NCI-H1417 (cell line): ENCODE results near the gene ZNF785.
"Not testable (repeated sequence)": the region's sequence is repeated elsewhere in the genome, so short reads cannot be mapped to it uniquely, and the experiment has no call there.

Source experiments
- DNase-seq, 3 experiments: peaks; one replicate each; lab custom pipeline; 2025; lab: John Stamatoyannopoulos, UW

The ZNF785 gene

GRCh38 chr16:30602616-30603277 is 17.2 kb upstream of the ZNF785 start:
- DNase-seq: no peak

- DNase-seq: no peak
Measured at GRCh38 chr16:30601966-30602365, 16.5 kb upstream of the ZNF785 start.

GRCh38 chr16:30600929-30601328 is 15.4 kb upstream of the ZNF785 start:
- no peak for DNase-seq

GRCh38 chr16:30600215-30600614 is 14.7 kb upstream of the ZNF785 start:
- peak in 2 of 3 experiments; percentile 23 to 59 for DNase-seq

GRCh38 chr16:30592871-30593270 is 7.4 kb upstream of the ZNF785 start:
- no peak for DNase-seq

GRCh38 chr16:30590869-30591268 is 5.4 kb upstream of the ZNF785 start:
- not testable (repeated sequence) for DNase-seq

- DNase-seq: not testable (repeated sequence)
Measured at GRCh38 chr16:30589582-30589981, 4.1 kb upstream of the ZNF785 start.

GRCh38 chr16:30588651-30589050 is 3.2 kb upstream of the ZNF785 start:
- DNase-seq: no peak

GRCh38 chr16:30585022-30585399 is 486 bp downstream of the ZNF785 start:
- peak in 1 of 3 experiments; percentile 82 for DNase-seq

GRCh38 chr16:30582611-30583340 is 2.7 kb downstream of the ZNF785 start:
- no peak for DNase-seq

GRCh38 chr16:30581457-30581856 is 4.0 kb downstream of the ZNF785 start:
- peak in 1 of 3 experiments; percentile 3 for DNase-seq

- no peak for DNase-seq
Measured at GRCh38 chr16:30574678-30575077, 10.8 kb downstream of the ZNF785 start.

GRCh38 chr16:30571445-30572322 is 13.8 kb downstream of the ZNF785 start, which contains the start of gene ZNF688:
TSS of gene ZNF688 (minus strand) at chr16:30571714. CDS start at chr16:30571629, 85 bp downstream.
- DNase-seq: peak; percentile 91 to 99 (median 95)

- DNase-seq: peak in 1 of 3 experiments; percentile 78
Measured at GRCh38 chr16:30570636-30571444, 14.7 kb downstream of the ZNF785 start.

GRCh38 chr16:30569746-30570635 is 15.5 kb downstream of the ZNF785 start:
- no peak for DNase-seq

GRCh38 chr16:30569281-30569680 is 16.2 kb downstream of the ZNF785 start:
- DNase-seq: no peak

- DNase-seq: peak in 2 of 3 experiments; percentile 22 to 73
Measured at GRCh38 chr16:30567991-30568638, 17.4 kb downstream of the ZNF785 start.

GRCh38 chr16:30567160-30567990 is 18.1 kb downstream of the ZNF785 start:
- DNase-seq: no peak

GRCh38 chr16:30566531-30566930 is 19.0 kb downstream of the ZNF785 start:
- DNase-seq: no peak
